GM10248 (cell line): Measurements from ENCODE around the gene LLGL1.
A peak's percentile ranks its signal among the peaks of the same experiment; 100 is the strongest.

Experiments
- CTCF ChIA-PET: fragments of 300-600 bp; sonication (Branson Sonifier 250); formaldehyde crosslinking; extraction: SDS; loops from one replicate; lab custom pipeline; 2021; ENCODE audit warnings: antibody characterized with exemption; lab: Yijun Ruan, JAX
- POLR2A ChIA-PET: fragments of 350-650 bp; sonication (Branson Sonifier 250); formaldehyde crosslinking; extraction: SDS; loops from one replicate; lab custom pipeline; 2020; ENCODE audit warnings: antibody characterized with exemption; lab: Yijun Ruan, JAX
- DNase-seq: peaks from one replicate; pipeline ENCODE4 v3.0.0; 2012; ENCODE audit errors: extremely low spot score
- TF ChIP-seq, protein P1 (sequence below): IDR thresholded peaks from 2 replicates; pipeline ENCODE4 v1.5.1; 2012; ENCODE audit warnings: mild to moderate bottlenecking, low read depth; ENCODE audit errors: extremely low read depth, missing control alignments, control extremely low read depth

Gene LLGL1

GRCh38 chr17:18260332-18261145 is 35.1 kb downstream of the LLGL1 start, which contains the start of gene MIEF2:
MIEF2 (plus strand) TSS chr17:18260662; CDS start chr17:18262721, 2,059 bp downstream.
- peak; percentile 98 for DNase-seq
- ChIA-PET POLR2A (no interaction called here), CTCF (interaction anchor here (1.1 to 6.1 kb wide), 5 partner anchors 11 to 28 kb away, joined by 3 to 27 read pairs (median 4); no protein-coding TSS in a partner anchor)
- TF ChIP-seq, protein P1, sequence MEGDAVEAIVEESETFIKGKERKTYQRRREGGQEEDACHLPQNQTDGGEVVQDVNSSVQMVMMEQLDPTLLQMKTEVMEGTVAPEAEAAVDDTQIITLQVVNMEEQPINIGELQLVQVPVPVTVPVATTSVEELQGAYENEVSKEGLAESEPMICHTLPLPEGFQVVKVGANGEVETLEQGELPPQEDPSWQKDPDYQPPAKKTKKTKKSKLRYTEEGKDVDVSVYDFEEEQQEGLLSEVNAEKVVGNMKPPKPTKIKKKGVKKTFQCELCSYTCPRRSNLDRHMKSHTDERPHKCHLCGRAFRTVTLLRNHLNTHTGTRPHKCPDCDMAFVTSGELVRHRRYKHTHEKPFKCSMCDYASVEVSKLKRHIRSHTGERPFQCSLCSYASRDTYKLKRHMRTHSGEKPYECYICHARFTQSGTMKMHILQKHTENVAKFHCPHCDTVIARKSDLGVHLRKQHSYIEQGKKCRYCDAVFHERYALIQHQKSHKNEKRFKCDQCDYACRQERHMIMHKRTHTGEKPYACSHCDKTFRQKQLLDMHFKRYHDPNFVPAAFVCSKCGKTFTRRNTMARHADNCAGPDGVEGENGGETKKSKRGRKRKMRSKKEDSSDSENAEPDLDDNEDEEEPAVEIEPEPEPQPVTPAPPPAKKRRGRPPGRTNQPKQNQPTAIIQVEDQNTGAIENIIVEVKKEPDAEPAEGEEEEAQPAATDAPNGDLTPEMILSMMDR = no peak

DNA sequence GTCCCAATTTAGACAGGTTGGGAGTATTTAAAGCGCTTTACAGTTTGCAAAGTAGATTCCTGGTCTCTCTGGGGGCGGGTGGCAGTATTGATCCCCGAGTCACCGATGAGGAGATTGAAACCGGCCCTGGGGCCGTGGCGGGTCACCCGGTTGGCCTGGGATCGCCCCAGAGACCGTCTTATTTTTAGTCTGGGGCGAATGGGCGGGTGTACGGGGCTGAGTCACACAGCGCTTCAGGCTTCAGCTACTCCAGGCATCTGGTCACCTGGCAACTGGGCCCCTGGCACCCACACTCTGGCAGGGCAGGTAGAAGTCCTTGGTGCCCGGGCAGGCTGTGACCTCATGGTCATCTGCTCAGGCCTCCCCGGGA is 35.7 kb downstream of the LLGL1 start:
- TF ChIP-seq, protein P1 = no peak
- DNase-seq = peak; percentile 75
- CTCF ChIA-PET = interaction anchor here (1.6 to 6.1 kb wide), 3 partner anchors 10 to 13 kb away, joined by 4 to 27 read pairs (median 4); no protein-coding TSS in a partner anchor
- POLR2A ChIA-PET = no interaction called here

GRCh38 chr17:18261659-18262058 is 36.2 kb downstream of the LLGL1 start:
- TF ChIP-seq, protein P1 = no peak
- ChIA-PET POLR2A (no interaction called here), CTCF (interaction anchor here (1.6 to 6.1 kb wide), 4 partner anchors 10 to 26 kb away, joined by 4 to 27 read pairs (median 4); no protein-coding TSS in a partner anchor)
- no peak for DNase-seq

GRCh38 chr17:18262111-18262510 is 36.7 kb downstream of the LLGL1 start:
- TF ChIP-seq, protein P1 = no peak
- POLR2A ChIA-PET = interaction anchor here (0.7 kb wide), 1 partner anchor 67 kb away, joined by 3 read pairs; no protein-coding TSS in a partner anchor
- DNase-seq = no peak
- CTCF ChIA-PET = interaction anchor here (1.4 to 6.1 kb wide), 3 partner anchors 10 to 26 kb away, joined by 4 to 27 read pairs (median 4); no protein-coding TSS in a partner anchor

DNA sequence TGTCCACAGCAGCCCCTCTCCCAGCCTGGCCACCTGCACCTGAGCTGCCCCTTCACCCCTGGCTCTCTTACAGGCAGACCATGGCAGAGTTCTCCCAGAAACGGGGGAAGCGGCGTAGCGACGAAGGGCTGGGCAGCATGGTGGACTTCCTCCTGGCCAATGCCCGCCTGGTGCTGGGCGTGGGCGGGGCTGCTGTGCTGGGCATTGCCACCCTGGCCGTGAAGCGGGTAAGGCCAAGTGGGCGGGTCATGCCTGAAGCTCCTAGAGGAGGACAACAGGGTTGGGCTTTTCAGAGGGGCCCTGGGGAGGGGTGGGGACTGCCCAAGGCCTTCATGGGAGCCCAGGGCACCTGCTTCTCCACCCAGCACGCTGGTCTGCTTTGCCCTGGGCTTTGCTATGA is 37.2 kb downstream of the LLGL1 start:
- TF ChIP-seq, protein P1 = no peak
- no peak for DNase-seq
- CTCF ChIA-PET = interaction anchor here (1.4 to 6.1 kb wide), 3 partner anchors 10 to 25 kb away, joined by 4 to 27 read pairs (median 4); no protein-coding TSS in a partner anchor
- POLR2A ChIA-PET = interaction anchor here (0.7 kb wide), 1 partner anchor 67 kb away, joined by 3 read pairs; no protein-coding TSS in a partner anchor

- TF ChIP-seq, protein P1 = no peak
- POLR2A ChIA-PET = no interaction called here
- no peak for DNase-seq
- CTCF ChIA-PET = interaction anchor here (0.7 to 6.1 kb wide), 5 partner anchors 9 to 47 kb away, joined by 3 to 27 read pairs (median 6); no protein-coding TSS in a partner anchor
Observed at GRCh38 chr17:18263885-18264682, 38.6 kb downstream of the LLGL1 start.
